GM10266 (cell line): ENCODE results near the gene DR1.
"Not testable (repeated sequence)": the region's sequence is repeated elsewhere in the genome, so short reads cannot be mapped to it uniquely, and the experiment has no call there.

ENCODE experiments used
- DNase-seq: peaks from one replicate; pipeline ENCODE4 v3.0.0; 2012; ENCODE audit errors: extremely low spot score
- CTCF ChIP-seq: IDR thresholded peaks from 2 replicates; pipeline ENCODE4 v1.5.1; 2012; ENCODE audit warnings: mild to moderate bottlenecking, low read depth; ENCODE audit not compliant: control insufficient read depth, insufficient read depth; ENCODE audit errors: missing control alignments

Gene DR1

GRCh38 chr1:93348104-93348728 is 2.5 kb downstream of the DR1 start:
- DNase-seq, result no peak
- no peak for TF ChIP-seq CTCF

DNA sequence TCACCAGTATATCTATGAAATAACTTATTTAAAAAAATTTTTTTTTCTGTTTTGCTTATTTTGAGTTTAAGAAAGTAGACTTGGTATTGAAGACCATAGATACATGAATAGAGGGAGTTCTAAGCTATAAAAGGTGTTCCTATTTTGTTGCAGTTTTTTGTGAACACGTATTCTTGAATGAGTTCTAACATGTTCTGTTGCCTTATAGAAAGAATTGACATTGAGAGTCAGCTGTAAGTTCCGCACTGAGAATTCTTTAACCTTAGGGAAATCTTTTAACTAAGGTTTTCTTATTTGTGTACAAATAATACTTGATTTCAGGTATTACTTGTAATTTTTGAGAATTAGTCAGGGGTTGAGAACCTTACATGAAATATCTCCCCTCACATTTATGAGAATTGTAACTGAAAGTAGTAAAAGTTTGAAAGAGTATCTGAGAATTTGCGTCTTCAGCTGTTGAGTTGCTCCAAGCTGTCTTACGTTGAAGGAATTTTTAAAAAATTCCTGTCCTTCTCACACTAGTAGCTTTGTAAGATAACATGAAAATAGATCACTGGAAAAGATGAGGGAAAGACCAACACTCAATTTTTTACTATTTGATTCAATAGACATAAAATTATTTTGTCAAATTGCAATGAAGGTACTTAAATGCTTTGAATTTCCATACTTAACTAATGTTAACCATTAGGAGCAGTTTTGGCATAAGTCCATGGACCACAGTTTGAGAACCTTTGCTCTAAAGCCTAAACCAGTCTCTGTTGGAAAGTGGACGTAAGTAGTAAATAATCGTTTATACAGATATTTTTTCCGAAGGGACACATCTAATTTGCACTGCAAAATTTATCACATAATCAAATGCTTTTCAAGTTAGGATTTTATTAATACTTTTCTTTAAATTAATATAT is 3.8 kb downstream of the DR1 start:
- no peak for DNase-seq
- no peak for TF ChIP-seq CTCF

DNA sequence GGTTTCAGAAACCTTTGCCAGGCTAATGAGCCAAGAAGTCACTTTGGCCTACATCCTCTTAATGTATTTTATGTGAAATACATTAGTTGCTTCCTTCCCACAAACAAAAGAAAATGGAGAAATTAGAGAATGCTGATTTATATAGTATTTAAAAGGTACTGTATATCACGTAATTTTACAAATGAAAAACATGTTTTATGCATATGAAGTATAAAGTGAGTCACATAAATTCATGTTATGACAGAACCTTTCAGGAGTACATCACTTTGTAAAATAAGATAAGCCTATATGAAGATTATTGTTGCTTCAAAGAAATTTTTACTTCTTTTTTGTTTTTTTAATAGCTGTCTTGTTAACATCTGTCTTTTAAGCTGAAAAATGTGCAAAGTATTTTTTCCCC is 4.6 kb downstream of the DR1 start:
- DNase-seq, result no peak
- no peak for TF ChIP-seq CTCF

- no peak for DNase-seq
- TF ChIP-seq CTCF, result no peak
Measured at GRCh38 chr1:93350875-93351274, 5.2 kb downstream of the DR1 start.

- DNase-seq, result not testable (repeated sequence)
Measured at GRCh38 chr1:93351346-93351745, 5.6 kb downstream of the DR1 start.

DNA sequence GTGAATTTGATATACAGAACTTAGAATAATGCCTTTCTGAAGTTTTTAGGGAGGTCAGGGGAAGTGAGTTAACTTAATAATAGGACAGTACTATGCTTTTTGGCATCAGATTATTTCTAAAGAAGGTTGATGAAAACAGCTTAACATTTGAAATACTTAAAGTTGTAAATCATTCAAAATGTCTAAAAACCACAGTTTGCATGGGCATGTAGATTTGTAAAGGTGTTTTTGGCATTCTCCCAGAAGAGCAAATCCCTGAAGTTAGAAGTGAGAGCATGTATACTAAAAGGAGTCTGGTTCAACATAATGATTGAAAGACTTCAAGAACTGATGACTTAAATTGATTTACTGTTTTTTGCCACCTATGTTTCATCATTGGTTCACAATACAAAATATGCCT is 6.7 kb downstream of the DR1 start:
- no peak for TF ChIP-seq CTCF
- DNase-seq, result no peak

DNA sequence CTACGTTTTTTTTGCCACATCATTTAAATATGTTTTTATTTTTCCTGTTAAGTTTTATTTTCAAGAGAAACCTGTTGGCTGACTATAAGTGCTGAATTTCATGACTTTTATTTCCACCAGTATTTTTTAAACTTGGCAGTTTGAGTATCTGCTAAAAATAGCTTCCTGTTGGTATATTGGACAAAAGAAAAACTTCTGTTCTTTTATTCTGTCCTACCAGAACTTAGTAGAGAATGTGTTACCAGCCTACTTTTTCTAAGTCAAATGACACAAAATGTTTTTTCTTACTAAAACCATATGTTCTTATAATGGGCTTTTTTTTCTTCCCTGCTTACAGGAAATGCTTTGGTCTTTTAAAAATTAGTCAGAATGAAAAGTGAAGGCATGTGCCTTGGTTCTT is 7.6 kb downstream of the DR1 start:
- DNase-seq, result no peak
- TF ChIP-seq CTCF, result no peak
